Sciatic nerve (tissue), 2 donors: ENCODE measurements around the gene ATP6V0A4. TPM values are rescaled to one million over a fixed set of nuclear protein-coding genes. Genes with fewer than 3 reads are reported as not detected.
"Not testable (repeated sequence)": the region's sequence is repeated elsewhere in the genome, so short reads cannot be mapped to it uniquely, and the experiment has no call there.

ENCODE experiments used
- ATAC-seq: fragments of 200-7000 bp; cut with Tn5 transposase; one replicate; pipeline ENCODE4 v1.9.1; 2020; ENCODE audit warnings: mild to moderate bottlenecking, moderate library complexity
- DNase-seq: peaks from one replicate; pipeline ENCODE4 v3.0.0-alpha.2; 2020; ENCODE audit warnings: low spot score
- intact Hi-C: fragments of 100-400 bp; cut with DNase I; formaldehyde crosslinking; loops from one replicate; pipeline ENCODE4 v1.14.2; 2022
- total RNA-seq: library from RNA; stranded (reverse); fragmentation: NEBNext Ultra II Directional; extraction: Animal tissue kit (Norgen Biotek cat#: 25700); gene quantifications from one replicate; pipeline ENCODE4 v1.2.1, GENCODE V29; 2021
- donor health status: DM: no; HTN: no; CAD: no.
- donor health status: DM: no; HTN: no; CAD: no.

The ATP6V0A4 gene
- total RNA-seq, 1 donor from 2014 or later, result not detected

DNA sequence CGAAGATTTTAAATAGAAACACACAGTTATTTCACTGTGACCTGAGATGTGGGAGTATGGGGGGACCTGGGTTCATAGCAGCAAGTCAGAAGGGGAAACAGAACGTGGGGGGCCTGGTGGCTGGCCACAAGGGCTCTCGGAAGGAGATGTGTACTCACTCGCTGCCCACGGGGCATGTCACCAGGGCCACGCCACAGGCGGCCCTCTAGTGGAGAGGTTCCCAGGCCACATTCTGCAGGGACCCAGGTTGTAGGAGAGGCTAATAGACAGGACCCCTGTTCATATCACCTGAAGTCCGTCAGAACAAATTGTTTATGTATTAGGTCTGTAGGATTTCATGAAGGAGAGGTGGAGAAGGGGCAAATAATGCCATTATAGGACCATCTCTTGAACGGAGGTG, 71.7 kb downstream of the ATP6V0A4 start:
- ATAC-seq (no peak), DNase-seq (no peak)
- intact Hi-C loops, result no loop called here

DNA sequence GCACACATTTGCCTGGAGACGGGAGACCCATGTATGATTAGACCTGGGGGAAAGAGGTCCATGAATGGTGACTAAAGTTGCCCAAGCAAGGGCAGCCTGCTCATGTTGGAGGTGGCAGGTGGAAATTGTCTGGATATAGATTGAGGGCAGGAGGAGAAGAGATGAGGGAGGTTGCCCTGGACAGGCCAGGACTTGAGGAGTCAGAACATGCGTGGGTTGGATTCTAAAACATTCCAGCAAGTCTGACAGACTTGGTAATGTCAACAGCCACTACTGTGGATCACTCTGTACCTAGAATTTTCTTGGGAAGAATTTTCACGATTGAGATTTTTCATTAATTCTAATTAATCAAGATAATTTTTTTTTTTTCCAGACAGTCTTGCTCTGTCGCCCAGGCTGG, 77.7 kb downstream of the ATP6V0A4 start:
- ATAC-seq (no peak), DNase-seq (no peak)
- intact Hi-C loops, result no loop called here

- ATAC-seq (no peak), DNase-seq (no peak)
- intact Hi-C loops, result no loop called here
Observed at GRCh38 chr7:138716889-138717288, 81.1 kb downstream of the ATP6V0A4 start.

DNA sequence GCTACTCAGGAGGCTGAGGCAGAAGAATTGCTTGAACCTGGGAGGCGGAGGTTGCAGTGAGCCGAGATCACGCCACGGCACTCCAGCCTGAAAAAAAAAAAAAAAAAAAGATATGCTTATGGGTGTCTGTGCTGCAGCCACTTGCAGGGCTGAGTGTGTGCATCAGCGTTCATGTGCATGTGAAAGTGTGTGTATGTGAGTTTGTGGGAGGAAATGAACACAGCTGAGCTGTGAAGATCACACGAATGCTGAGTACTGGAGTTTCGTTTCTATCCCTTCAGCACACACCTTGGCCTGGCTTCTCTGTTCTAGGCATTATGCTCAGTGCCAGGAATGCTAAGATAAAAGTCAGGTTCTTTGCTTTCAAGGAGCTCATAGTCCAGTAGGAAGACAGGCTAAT, 84.8 kb downstream of the ATP6V0A4 start:
- ATAC-seq, result no peak
- intact Hi-C loops, result no loop called here
- DNase-seq, result no peak

DNA sequence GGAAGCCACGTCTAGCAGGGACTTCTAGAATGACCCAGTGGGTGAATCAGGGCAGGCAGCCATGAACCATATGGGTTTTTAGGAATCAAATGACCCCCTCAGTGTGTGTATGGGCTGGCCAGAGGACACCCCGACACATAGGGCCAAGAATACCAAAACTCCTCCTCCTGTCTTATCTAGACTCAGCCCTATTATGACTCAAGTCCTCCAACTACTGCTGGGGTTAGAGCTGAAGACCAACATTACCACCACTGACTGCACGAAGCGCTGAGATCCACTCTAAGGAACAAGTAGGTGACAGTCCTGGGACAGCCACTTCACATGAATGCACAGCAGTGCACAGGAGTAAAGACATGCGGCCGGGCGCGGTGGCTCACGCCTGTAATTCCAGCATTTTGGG, 85.3 kb downstream of the ATP6V0A4 start:
- DNase-seq (no peak), ATAC-seq (no peak)
- intact Hi-C loops, result no loop called here

DNA sequence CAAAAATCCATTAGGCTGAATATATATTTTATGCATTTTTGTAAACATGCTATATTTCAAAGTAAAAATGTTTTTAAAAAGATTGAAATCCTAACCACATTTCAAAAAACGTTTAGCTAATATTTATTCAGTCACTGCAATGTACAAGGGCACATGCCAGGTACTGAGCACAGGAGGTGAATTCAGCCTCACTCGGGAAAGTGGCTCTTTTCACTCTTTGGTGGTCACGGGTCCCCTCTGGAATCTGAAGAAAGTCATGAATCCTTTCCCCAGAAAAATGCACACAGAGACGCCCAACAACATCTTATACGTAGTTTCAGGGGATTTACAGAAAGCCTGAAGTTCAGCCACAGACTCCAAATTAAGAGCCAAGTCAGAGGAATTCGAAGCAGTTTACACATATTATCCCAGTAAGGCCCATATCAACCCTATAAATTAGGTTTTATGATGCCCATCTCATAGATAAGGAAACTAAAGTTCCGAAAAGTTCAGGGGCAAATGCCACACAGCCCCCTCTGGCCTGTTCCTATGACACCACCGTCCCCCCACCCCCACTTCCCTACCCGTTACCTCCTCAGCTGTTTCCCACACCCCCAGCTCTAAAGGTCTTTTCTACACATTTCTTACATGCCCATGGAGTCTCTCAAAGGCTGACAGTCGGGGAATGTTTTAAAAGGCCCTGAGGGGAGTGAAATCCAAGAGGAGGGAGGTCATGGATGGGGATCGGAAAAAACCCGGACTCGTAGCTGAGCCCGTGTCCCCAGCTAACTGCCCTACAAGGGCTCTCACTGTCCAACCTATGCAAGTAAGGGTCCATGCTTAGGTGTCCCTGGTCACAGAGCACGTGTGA, 87.2 kb downstream of the ATP6V0A4 start:
- DNase-seq (no peak), ATAC-seq (no peak)
- intact Hi-C loops, result no loop called here

- intact Hi-C loops, result no loop called here
- DNase-seq (no peak), ATAC-seq (no peak)
Observed at GRCh38 chr7:138705167-138705566, 92.8 kb downstream of the ATP6V0A4 start.

GRCh38 chr7:138701537-138701923, 96.5 kb downstream of the ATP6V0A4 start:
- DNase-seq (peak; percentile 17), ATAC-seq (no peak)
- intact Hi-C loops, result no loop called here

GRCh38 chr7:138700857-138701536, 97.0 kb downstream of the ATP6V0A4 start, which contains the start of gene SVOPL:
TSS of gene SVOPL (minus strand) at chr7:138701362. CDS start at chr7:138679045, 22,317 bp downstream.
- DNase-seq (peak; percentile 25), ATAC-seq (no peak)

GRCh38 chr7:138699661-138700060, 98.3 kb downstream of the ATP6V0A4 start:
- intact Hi-C loops, result no loop called here
- no peak for ATAC-seq
- DNase-seq, result peak; percentile 27

More at GRCh38 chr7:138700857-138701536, 97.0 kb downstream of the ATP6V0A4 start, which contains the start of gene SVOPL:
- intact Hi-C loops, result no loop called here

- ATAC-seq (no peak), DNase-seq (no peak)
- intact Hi-C loops, result no loop called here
Observed at GRCh38 chr7:138698281-138698680, 99.7 kb downstream of the ATP6V0A4 start.

DNA sequence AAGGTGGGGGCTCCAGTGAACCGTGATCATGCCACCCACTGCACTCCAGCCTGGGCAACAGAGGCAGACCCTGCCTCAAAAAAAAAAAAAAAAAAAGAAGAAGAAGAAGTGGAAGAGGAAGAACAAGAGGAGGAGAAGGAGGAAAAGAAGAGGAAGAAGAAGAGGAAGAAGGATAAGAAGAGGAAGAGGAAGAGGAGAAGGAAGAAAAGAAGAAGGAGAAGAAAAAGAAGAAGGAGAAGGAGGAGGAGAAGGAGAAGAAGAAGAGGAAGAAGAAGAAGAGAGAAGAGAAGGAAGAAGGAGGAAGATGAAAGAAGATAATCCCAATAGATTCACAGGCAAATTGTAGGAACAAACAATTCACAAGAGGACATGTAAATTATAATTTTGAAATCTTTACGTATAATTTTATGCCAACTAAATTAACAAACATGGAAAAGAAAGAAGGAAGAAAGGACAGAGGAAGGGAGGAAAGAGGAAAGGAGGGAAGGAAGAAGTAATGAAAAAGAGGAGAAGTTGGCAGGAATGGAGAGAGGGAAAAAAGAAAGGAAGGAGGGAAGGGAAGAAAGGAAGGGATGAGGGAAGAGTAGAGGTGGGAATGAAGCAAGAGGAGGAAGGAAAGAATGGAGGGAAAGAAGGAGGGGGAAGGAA, 100.3 kb downstream of the ATP6V0A4 start:
- intact Hi-C loops, result no loop called here
- ATAC-seq (no peak), DNase-seq (no peak)

- ATAC-seq, intact Hi-C loops, DNase-seq: not testable (repeated sequence)
Observed at GRCh38 chr7:138695776-138696175, 102.2 kb downstream of the ATP6V0A4 start.

GRCh38 chr7:138695106-138695505, 102.9 kb downstream of the ATP6V0A4 start:
- DNase-seq (no peak), ATAC-seq (no peak)
- intact Hi-C loops, result no loop called here

DNA sequence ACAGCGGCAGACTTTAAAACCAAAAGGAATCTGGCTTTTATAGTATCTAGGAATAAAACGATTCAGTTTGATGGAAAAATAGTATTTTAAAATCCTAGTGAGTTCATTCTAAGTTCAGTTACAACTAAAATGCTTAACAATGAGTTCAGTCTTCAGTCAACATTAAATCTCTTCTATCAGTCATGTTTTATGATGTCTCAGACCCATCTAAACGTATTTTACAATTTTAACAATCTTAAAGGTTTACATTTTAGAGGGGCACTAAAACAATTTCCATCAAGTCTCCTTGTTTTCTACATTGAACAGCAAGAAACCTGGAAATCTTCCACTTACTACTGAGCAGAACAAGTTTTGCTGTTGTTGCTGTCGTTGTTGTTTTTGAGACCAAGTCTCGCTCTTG, 106.8 kb downstream of the ATP6V0A4 start:
- ATAC-seq, result no peak
- DNase-seq, result no peak
- intact Hi-C loops, result no loop called here

DNA sequence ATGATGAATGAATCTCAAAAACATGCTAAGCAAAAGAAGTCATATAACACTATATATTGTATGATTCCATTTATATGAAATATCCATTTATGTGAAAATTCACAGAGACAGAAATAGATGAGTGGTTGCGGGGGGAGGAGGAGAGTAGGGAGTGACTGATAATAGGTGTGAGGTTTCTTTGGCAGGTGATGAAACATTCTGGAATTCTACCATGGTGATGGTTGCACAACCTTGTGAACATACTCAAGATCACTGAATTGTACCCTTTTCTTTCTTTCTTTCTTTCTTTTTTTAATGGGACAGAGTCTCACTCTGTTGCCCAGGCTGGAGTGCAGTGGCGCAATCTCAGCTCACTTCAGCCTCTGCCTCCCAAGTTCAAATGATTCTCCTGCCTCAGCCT, 107.5 kb downstream of the ATP6V0A4 start:
- intact Hi-C loops, result no loop called here
- DNase-seq (no peak), ATAC-seq (no peak)

- ATAC-seq, DNase-seq, intact Hi-C loops: not testable (repeated sequence)
Observed at GRCh38 chr7:138688037-138688436, 110.0 kb downstream of the ATP6V0A4 start.

DNA sequence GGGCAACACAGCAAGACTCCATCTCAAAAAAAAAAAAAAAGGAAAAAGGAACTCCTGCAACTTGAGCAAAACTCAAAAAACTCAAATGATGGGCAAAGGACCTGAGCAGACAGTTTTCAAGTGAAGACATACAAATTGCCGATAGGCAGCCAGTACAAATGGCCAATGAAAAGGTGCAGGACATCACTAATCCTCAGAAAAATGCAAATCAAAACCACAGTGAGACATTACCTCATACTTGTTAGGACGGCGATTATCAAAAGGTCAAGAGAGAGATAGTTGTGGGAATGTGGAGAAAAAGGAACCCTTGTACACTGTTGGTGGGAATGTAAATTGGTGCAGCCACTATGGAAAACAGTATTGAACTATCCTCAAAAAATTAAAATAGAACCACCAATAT, 113.7 kb downstream of the ATP6V0A4 start:
- DNase-seq, result no peak
- no peak for ATAC-seq
- intact Hi-C loops, result no loop called here

GRCh38 chr7:138679793-138680192, 118.2 kb downstream of the ATP6V0A4 start:
- no peak for DNase-seq
- intact Hi-C loops, result no loop called here
- ATAC-seq, result no peak

- intact Hi-C loops, result no loop called here
- ATAC-seq (no peak), DNase-seq (no peak)
Observed at GRCh38 chr7:138670594-138670993, 127.4 kb downstream of the ATP6V0A4 start.
